Dedifferentiated amniotic fluid mesenchymal stem cell (primary cell): ENCODE measurements around the gene SEMG1.

ENCODE experiments used
- DNase-seq: peaks from one replicate; pipeline ENCODE4 v3.0.0-alpha.2; 2016; ENCODE audit errors: extremely low spot score

The SEMG1 gene

DNA sequence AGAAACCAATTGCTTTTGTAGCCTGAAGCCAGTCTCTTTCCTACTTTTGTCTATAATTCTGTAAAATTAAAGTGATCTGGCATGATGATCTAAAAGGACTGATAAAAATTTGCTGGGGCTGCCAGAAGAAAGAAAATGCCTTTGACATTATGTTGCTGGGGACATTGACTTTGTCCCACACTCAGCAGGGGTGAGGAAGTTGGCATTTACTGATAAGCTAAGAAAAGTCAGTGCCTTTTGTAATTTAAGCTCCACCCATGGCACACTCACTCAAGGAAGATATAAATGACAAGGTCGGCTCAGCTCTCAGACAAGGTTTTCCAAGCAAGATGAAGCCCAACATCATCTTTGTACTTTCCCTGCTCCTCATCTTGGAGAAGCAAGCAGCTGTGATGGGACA lies at the start of gene SEMG1:
SEMG1 (plus strand) TSS at position 309 of the 400 bp plus-strand sequence; CDS start at position 330, 21 bp downstream.
- no peak for DNase-seq

- DNase-seq = no peak
Observed at GRCh38 chr20:45157962-45158361, 48.9 kb upstream of the SEMG1 start.

- DNase-seq = no peak
Observed at GRCh38 chr20:45163083-45163803, 43.6 kb upstream of the SEMG1 start.

DNA sequence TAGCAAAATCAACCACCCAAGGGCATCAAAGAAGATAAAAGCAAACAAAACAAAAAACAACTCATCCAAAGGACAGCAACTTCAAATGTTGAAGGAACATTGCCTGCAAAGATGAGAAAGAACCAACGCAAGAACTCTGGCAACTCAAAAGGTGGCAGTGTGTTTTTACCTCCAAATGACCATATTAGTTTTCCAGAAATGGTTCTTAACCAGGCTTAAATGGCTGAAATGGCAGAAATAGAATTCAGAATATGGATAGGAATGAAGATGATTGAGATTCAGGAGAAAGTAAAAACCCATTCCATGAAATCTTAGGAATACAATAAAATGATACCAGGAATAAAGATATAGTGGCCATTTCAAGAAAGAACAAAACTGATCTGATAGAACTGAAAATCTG lies 41.9 kb upstream of the SEMG1 start:
- no peak for DNase-seq

DNA sequence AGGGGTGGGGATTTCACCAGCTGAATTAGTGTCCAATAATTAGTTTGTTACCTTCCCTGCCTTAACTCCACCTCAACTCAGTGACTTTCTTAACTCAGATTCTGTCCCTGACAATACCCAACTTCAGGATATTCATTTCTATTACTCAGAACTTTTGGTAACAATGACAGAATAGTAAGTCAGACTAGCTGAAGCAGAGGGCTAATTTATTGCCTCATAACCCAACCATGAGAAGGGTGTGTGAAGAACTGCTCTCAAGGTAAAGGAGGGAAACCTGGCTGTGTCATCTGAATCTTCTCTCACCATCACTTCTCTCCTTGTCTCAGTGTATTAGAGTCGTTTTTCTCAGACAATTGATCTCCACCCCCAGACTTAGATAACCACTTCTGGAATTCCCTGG lies 33.3 kb upstream of the SEMG1 start:
- DNase-seq = no peak

GRCh38 chr20:45174434-45175364 lies 32.1 kb upstream of the SEMG1 start, which contains the start of gene PI3:
Gene PI3 (plus strand): TSS chr20:45174902. CDS start chr20:45174923, 21 bp downstream.
- no peak for DNase-seq

DNA sequence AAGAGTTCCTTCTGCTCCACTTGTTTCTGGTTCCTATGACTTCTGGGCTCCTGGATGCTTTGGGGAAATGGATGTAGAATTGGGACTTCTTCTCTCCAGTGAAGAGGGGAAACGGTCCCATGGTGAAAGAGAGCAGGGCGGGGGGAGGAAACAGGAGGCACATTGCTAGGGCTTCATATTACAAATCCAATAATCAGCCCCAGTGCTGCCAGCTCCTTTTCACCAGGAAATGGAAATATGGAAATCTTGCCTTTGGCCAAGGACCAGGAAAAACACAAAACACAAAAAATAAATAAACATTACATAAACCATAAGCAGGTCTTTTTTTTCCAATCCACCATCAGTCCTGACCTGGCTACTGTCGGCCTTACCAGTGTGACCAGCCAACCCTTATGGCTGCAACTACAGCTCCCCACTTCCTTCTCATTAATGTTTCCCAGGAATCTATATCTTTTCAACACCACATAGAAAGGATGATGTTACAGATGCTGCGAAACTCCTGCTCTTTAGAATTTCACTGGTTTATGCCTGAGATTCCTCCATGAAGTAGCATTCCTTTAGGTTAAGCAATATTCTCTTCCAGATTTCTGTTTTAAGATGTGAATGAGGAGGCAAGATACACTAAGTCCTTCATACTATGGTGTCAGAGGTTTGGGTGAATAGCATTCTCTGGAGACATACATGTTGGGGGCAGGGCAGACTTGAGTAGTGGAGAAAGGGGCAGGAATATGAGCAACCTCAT lies 30.1 kb upstream of the SEMG1 start:
- DNase-seq = no peak

GRCh38 chr20:45179166-45179565 lies 27.7 kb upstream of the SEMG1 start:
- DNase-seq = no peak

- DNase-seq = no peak
Observed at GRCh38 chr20:45181639-45182038, 25.2 kb upstream of the SEMG1 start.

DNA sequence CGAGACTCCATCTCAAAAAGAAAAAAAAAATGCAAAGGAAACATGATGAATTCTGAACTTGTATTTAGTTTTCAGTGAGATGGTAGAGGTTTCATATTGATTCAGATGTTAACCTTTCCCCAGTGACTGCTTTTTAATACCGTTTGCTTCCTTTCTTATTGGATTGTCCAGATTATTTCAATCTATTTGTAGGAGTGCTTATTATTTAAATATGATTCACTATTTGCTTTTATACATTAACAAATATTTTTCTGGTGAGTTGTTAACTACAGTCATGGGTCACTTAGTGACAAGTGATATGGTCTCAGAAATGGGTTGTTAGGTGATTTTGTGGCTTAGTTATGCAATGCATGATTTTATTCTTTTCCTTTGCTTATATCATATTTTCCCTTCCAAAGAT lies 23.7 kb upstream of the SEMG1 start:
- DNase-seq = no peak

- DNase-seq = no peak
Observed at GRCh38 chr20:45187693-45188092, 19.1 kb upstream of the SEMG1 start.

GRCh38 chr20:45189067-45189609 lies 17.7 kb upstream of the SEMG1 start:
- DNase-seq = no peak

- DNase-seq = no peak
Observed at GRCh38 chr20:45189861-45190260, 17.0 kb upstream of the SEMG1 start.

- DNase-seq = no peak
Observed at GRCh38 chr20:45191926-45192325, 14.9 kb upstream of the SEMG1 start.

- DNase-seq = no peak
Observed at GRCh38 chr20:45193331-45193730, 13.5 kb upstream of the SEMG1 start.

DNA sequence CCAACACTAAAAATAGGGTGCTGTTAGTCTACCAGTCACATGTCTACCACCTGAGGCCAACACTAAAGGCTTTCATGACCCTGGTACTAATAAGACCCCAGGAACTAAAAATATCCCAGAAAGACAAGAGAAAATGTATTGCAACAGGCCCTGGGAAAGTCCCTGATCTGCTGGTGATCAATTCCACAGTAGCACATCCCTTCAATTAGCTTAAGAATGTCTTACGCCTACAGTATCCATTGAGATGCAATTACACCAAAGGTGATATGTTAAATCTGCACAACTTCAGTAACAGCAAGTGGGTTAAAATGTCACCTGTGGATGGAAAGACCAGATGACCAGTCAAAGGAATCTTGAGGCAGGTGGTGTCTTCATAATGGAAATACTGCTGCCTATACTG lies 3.1 kb downstream of the SEMG1 start:
- no peak for DNase-seq

GRCh38 chr20:45211569-45212474 lies 5.0 kb downstream of the SEMG1 start:
- DNase-seq = no peak

- DNase-seq = no peak
Observed at GRCh38 chr20:45212836-45213235, 6.0 kb downstream of the SEMG1 start.

DNA sequence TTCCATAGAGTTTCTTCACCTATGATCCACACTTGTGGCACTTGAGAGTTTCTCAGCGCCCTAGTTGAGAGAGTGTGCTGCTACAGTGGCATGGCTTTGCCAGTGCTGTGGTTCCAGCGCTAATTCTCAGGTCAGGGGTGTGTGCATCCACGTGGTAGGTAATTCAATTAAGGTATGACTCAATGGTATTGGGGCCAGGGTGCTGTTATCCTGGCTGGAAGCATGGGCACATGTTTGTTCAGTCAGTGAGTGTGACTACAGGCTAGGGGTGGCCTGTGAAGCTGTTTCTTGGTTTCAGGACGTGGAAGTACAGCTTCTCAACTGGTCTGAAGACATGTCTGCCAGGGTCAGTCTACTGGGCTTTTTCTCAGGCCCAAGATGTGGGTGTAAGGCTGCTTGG lies 11.3 kb downstream of the SEMG1 start:
- DNase-seq = no peak

DNA sequence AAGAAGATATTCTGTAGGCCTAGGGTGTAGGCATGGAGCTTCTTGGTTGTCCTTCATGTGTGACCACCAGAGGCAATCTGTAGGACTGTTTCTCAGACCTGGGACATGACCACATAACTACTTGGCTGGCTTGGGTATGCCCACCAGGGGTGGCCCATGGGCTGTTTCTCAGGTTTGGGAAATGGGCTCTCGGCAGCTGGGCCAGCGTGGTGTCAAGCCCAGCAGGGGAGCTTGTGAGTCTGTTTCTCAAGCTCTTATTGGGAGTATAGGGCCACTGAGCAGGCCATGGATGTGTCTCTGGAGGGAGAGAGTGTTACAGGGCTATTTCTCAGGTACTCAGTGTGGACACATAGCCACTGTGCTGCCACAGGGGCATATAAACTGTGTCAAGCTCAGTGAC lies 11.8 kb downstream of the SEMG1 start:
- DNase-seq = no peak

GRCh38 chr20:45221076-45221475 lies 14.2 kb downstream of the SEMG1 start, which contains the start of gene SEMG2:
Gene SEMG2 (plus strand): TSS chr20:45221373. CDS start chr20:45221390, 17 bp downstream.
- DNase-seq = no peak
